Activated CD4-positive, alpha-beta T cell treated with anti-CD3 and anti-CD28 coated beads for 36 hours (primary cell): ENCODE data around the gene AFAP1. TPM values are rescaled to one million over a fixed set of nuclear protein-coding genes. Genes with fewer than 3 reads are reported as not detected.

Source experiments
- ATAC-seq: fragments of 200-7000 bp; cut with Tn5 transposase; one replicate; pipeline ENCODE4 v1.10.0; 2021; ENCODE audit warnings: mild to moderate bottlenecking, moderate library complexity
- CTCF ChIA-PET: fragments of 350-600 bp; sonication (Branson Sonifier 250); formaldehyde crosslinking; loops from one replicate; lab custom pipeline; 2021; ENCODE audit warnings: antibody characterized with exemption; lab: Charles Lee
- POLR2A ChIA-PET: fragments of 350-600 bp; sonication (Branson Sonifier 250); formaldehyde crosslinking; loops from one replicate; lab custom pipeline; 2021; ENCODE audit warnings: antibody characterized with exemption, inconsistent platforms; lab: Charles Lee
- DNase-seq: peaks from one replicate; pipeline ENCODE4 v3.0.0-alpha.2; 2020
- H3K27ac Mint-ChIP-seq: one replicate; pipeline ENCODE4 v1.8.0; 2021; ENCODE audit warnings: mixed read lengths
- H3K27me3 Mint-ChIP-seq: one replicate; pipeline ENCODE4 v1.8.0; 2021; ENCODE audit warnings: mixed read lengths
- H3K36me3 Mint-ChIP-seq: one replicate; pipeline ENCODE4 v1.8.0; 2021; ENCODE audit warnings: low read depth, mixed read lengths
- H3K4me1 Mint-ChIP-seq: one replicate; pipeline ENCODE4 v1.8.0; 2021; ENCODE audit warnings: mixed read lengths
- H3K4me3 Mint-ChIP-seq: one replicate; pipeline ENCODE4 v1.8.0; 2021; ENCODE audit warnings: mild to moderate bottlenecking, moderate library complexity, mixed read lengths
- H3K9me3 Mint-ChIP-seq: one replicate; pipeline ENCODE4 v1.8.0; 2021; ENCODE audit warnings: low read depth, mixed read lengths
- intact Hi-C, 2 experiments: fragments of 100-400 bp; cut with DNase I in 1 of 2; cut with micrococcal nuclease in 1 of 2; formaldehyde crosslinking; loops; one replicate each; pipeline versions ENCODE4 v1.14.2 to v1.15.1; 2022 to 2024; cut with DNase I, micrococcal nuclease
- total RNA-seq, 2 experiments: library from RNA; stranded (reverse); gene quantifications; one replicate each; pipeline ENCODE4 v1.2.3, GENCODE V29; 2021

AFAP1 gene
- total RNA-seq, 2 experiments from 2014 or later, result 27.1 to 27.2 TPM

DNA sequence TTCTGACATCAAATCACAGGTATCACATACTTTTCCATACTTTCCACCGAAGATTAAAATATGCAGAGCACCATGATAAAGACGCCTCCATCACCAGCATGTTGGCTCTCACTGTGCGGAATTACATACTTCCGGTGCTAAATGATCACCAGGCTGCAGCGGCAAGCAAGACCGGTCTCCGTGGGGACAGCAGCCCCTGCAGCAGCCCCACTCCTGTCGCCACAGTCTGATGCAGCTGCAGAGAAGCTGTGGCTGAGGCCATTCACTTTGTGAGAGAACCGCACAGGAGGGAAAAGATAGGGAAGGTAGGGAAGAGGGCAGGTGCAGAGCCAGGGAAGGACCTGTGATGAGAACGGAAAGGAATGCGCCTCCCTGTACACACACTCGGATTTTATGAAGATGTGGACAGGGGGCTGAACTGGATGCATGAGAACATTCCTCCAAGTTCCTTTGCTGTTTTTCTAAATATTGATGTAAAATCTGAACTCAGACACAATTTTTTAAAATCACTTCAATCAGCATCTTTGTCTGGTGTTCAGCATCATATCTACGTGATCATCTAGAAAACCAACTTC lies 38.3 kb downstream of the AFAP1 start:
- peaks cover 38% of the 10 kb centered on the region for H3K4me1 Mint-ChIP-seq
- intact Hi-C loops, result no loop called here
- H3K36me3 Mint-ChIP-seq, result no peaks in the 10 kb centered on the region
- H3K27ac Mint-ChIP-seq, result no peak overlapping the region
- H3K9me3 Mint-ChIP-seq, result no peaks in the 10 kb centered on the region
- ChIA-PET POLR2A (no interaction called here), CTCF (interaction anchor here (0.8 kb wide), 1 partner anchor 26 kb away, joined by 3 read pairs; no protein-coding TSS in a partner anchor)
- no peak for ATAC-seq
- DNase-seq, result no peak
- H3K27me3 Mint-ChIP-seq, result peaks cover 3% of the 10 kb centered on the region
- no peak overlapping the region for H3K4me3 Mint-ChIP-seq

DNA sequence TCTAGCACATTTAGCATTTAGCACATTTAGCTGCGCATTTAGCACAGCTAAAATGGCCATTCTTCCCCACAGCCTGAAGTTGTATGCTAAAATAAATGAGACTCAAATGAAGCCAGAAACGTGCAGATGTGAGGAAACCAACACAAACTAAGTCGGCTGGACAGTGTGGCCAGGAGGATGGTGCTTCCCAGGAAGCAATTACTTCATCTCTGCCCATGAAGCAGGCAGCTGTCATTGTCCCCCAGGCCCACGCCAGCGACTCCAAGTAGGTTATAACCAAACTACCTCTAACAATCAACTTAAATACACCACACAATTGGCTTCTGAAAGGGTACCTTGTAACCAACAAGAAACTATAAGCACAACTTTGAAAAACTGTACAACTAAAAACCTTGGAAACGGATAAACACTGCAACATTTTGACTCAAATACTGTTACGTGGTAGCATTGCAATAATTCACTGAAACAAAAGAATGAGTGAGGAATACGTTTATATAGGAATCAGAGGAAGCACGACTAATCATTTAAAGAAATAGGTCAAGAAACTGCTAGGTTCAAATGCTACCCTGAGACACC lies 39.2 kb downstream of the AFAP1 start:
- POLR2A ChIA-PET, result no interaction called here

DNA sequence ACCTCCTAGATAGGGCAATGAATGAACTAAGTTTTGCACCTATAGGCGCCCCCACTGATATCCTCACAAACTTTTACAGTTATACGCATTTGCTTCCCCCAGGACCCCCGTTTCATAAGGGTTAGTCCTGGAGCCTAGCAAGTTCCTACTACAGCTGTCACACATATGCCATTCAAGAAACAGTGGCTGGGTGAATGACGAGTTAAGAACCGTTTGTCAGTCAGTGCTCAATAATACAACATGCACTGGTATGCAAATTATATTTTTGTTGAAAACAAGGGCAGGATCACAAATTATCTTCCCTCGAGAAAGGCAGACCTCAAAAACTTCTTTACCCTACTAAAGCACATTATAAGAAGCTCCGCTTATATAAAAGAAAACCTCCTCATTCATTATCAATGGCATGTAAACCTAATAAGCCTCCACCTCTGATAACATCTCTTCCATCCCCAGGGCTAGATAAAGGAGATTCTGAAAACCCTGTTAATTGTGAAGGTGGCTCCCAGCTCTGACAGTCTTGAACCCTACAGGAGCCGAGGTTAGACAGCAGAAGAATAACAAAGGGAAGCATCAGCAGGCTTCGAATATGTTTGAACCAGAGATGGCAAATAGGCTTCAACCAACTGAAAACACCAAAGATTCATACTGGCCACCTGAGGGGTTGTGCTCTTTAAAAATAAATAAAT lies 40.3 kb downstream of the AFAP1 start:
- no peak for ATAC-seq
- Mint-ChIP-seq H3K4me3 (no peak overlapping the region), H3K9me3 (no peaks in the 10 kb centered on the region), H3K36me3 (peaks cover under 1% of the 10 kb centered on the region), H3K27me3 (peaks cover 3% of the 10 kb centered on the region), H3K27ac (no peak overlapping the region), H3K4me1 (peaks cover 31% of the 10 kb centered on the region)
- intact Hi-C loops, result no loop called here
- CTCF ChIA-PET, result interaction anchor here (1.0 kb wide), 1 partner anchor 9 kb away, joined by 3 read pairs; no protein-coding TSS in a partner anchor
- POLR2A ChIA-PET, result no interaction called here
- no peak for DNase-seq

More for the DNA sequence above, 39.2 kb downstream of the AFAP1 start:
- Mint-ChIP-seq H3K9me3 (no peaks in the 10 kb centered on the region), H3K27ac (no peak overlapping the region), H3K36me3 (no peaks in the 10 kb centered on the region), H3K4me3 (no peak overlapping the region), H3K27me3 (peaks cover 3% of the 10 kb centered on the region), H3K4me1 (peaks cover 34% of the 10 kb centered on the region)
- DNase-seq (no peak), ATAC-seq (no peak)
- intact Hi-C loops, result no loop called here
- CTCF ChIA-PET, result no interaction called here

DNA sequence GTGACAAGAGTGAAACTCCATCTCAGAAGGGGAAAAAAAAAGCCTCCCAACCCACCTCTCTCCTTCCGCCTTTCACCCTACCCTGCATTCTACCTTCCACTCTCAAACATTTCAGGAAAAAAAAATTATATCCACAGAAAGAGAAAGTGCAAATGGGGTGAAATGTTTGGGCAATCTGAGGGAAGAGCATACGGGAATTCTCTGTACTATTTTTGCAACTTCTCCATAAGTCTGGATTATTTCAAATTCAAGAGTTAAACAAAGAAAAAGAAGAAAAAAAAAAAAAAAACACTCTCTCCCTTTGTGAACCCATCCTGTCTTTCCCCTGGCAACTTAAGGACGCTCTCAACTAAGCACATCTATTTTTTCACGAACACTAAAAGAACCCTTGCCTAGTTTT lies 41.3 kb downstream of the AFAP1 start:
- ChIA-PET POLR2A (no interaction called here), CTCF (no interaction called here)
- Mint-ChIP-seq H3K4me1 (peaks cover 28% of the 10 kb centered on the region), H3K27me3 (peaks cover 3% of the 10 kb centered on the region), H3K27ac (no peak overlapping the region), H3K9me3 (no peaks in the 10 kb centered on the region), H3K36me3 (peaks cover 2% of the 10 kb centered on the region), H3K4me3 (no peak overlapping the region)
- ATAC-seq (no peak), DNase-seq (no peak)
- intact Hi-C loops, result no loop called here

DNA sequence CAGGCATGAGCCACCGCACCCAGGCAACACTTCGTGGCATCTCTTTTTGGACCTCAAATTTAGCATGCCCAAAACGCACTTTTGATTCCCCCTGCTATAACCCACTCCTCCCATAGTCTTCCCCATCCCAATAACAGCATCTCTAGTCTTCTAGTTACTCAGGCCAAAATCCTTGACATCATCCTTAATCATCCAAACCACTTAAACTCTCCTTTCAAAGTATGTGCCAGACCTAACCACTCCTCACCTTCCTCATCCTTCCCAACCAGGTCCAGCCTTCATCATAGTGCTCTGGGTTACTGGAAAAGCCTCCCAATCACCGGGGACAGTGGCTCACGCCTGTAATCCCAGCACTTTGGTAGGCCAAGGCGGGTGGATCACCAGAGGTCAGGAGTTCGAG lies 41.9 kb downstream of the AFAP1 start:
- intact Hi-C loops, result no loop called here
- ChIA-PET CTCF (no interaction called here), POLR2A (no interaction called here)
- Mint-ChIP-seq H3K9me3 (no peaks in the 10 kb centered on the region), H3K36me3 (peaks cover 2% of the 10 kb centered on the region), H3K27me3 (peaks cover 3% of the 10 kb centered on the region), H3K27ac (no peak overlapping the region), H3K4me3 (no peak overlapping the region), H3K4me1 (peaks cover 23% of the 10 kb centered on the region)
- ATAC-seq, result no peak
- no peak for DNase-seq

DNA sequence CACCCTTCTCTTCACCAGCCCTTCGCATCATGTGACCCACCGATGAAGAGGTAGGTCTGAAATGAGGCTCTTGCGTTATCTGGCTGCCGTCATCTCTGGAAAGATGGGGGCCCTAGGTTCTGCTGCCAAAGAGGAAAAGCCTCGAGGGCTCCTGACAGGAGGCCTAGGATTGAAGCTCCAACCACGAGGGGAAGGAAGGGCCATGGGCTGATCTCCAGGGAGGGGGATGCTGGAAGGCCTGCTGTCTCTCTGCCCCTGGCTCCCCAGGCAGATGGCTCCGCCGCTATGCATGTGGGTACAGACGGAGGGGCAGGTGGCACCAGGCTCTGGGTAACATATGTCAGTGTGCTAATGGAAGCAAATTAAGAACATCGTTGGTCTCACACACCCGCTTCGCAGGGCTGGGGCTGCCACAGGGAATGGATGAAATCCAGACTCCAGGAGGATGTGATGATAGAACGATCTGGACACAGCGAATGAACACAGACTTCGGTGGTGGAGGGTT lies 44.9 kb downstream of the AFAP1 start:
- Mint-ChIP-seq H3K27me3 (no peaks in the 10 kb centered on the region), H3K27ac (no peak overlapping the region), H3K4me1 (peaks cover 12% of the 10 kb centered on the region), H3K36me3 (peaks cover 2% of the 10 kb centered on the region), H3K9me3 (peaks cover 5% of the 10 kb centered on the region), H3K4me3 (no peak overlapping the region)
- no peak for DNase-seq
- no peak for ATAC-seq
- CTCF ChIA-PET, result no interaction called here
- intact Hi-C loops, result no loop called here
- POLR2A ChIA-PET, result no interaction called here

DNA sequence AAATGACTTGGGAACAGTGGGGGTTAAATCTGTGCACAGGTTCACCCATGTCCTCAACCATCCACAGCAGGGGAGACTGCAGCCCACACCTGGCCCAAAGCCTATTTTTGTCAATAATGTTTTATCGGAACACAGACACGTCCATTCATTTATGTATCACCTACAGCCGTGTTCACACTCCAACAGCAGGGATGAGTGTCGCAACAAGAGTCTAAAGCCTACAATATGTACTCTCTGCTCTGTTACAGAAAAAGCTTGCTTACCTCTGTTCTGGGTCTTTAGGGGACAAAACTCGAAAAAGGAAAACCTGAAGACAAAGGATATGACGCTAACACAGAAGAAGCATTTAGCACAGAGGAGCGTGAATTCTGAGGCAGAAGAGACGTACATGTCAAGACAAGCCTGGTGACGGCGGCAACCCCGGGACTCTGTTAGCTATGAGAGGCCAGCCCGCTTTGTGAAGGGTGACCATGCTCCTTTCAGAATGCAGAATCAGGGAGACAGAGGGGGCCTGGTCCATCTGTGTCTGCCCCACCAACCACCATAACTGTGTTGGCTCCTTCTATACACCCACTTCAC lies 45.5 kb downstream of the AFAP1 start:
- H3K27ac Mint-ChIP-seq, result no peak overlapping the region
- peaks cover 2% of the 10 kb centered on the region for H3K36me3 Mint-ChIP-seq
- CTCF ChIA-PET, result no interaction called here
- peaks cover 12% of the 10 kb centered on the region for H3K4me1 Mint-ChIP-seq
- ATAC-seq, result no peak
- no peak overlapping the region for H3K4me3 Mint-ChIP-seq
- intact Hi-C loops, result no loop called here
- POLR2A ChIA-PET, result no interaction called here
- no peaks in the 10 kb centered on the region for H3K27me3 Mint-ChIP-seq
- H3K9me3 Mint-ChIP-seq, result peaks cover 6% of the 10 kb centered on the region
- no peak for DNase-seq

DNA sequence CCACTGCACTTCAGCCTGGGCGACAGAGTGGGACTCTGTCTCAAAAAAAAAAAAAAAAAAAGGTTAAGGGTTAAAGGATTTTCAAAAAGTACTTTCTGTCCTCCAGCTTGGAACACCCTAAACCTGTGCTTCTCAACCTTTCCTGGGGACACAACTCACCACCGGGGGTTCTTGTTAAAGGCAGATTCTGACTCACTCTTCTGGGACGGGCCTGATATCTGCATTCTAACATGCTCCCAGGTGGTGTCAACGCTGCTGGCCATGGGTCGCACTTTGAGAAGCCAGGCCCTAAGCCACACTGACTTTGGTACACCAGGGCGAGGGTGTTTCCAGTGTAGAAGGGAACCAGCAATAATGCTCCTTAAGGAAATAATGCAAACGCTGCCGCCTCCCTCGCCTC lies 46.1 kb downstream of the AFAP1 start:
- Mint-ChIP-seq H3K9me3 (peaks cover 6% of the 10 kb centered on the region), H3K27me3 (no peaks in the 10 kb centered on the region), H3K36me3 (peaks cover 2% of the 10 kb centered on the region), H3K4me1 (peaks cover 12% of the 10 kb centered on the region), H3K27ac (no peak overlapping the region), H3K4me3 (no peak overlapping the region)
- intact Hi-C loops, result no loop called here
- ATAC-seq (no peak), DNase-seq (no peak)
- POLR2A ChIA-PET, result no interaction called here
- CTCF ChIA-PET, result no interaction called here

DNA sequence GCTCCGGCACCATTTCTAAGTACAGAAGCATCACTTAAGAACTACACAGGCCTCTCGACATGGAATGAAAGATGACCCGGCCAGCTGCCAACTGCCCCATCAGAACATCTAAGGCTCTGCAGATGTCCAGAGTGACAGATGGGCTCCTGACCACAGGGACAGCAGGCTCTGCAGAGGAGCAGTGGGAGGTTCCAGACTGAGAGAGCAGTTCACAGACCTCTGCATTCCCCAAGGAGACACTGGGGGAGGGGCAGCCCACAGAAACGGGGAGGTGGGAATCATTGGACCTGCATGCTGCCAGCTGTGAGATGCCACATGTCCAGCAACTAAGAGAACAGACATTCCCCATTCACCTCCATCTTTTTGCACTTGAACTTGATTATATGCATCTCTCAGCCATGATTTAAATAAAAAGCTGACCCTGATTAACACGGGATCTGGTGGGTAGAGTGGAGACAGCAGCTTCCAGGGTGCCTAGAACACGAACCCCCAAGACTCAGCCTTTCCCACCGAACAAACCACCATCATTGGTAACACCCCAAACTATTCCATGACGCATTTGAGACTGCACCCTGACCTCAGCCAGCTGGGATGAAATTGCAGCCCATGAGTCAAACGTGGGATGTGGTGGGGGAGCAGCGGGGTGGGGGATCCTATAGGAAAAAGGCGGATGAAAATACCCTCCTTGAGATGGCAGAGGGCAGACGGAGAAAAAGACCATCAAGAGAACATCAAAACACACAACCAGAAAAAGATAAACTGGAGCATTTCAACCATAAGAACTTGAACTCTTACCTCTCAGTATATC lies 47.2 kb downstream of the AFAP1 start:
- H3K4me1 Mint-ChIP-seq, result peaks cover 14% of the 10 kb centered on the region
- H3K4me3 Mint-ChIP-seq, result no peak overlapping the region
- intact Hi-C loops, result no loop called here
- peaks cover 7% of the 10 kb centered on the region for H3K36me3 Mint-ChIP-seq
- POLR2A ChIA-PET, result no interaction called here
- H3K27me3 Mint-ChIP-seq, result no peaks in the 10 kb centered on the region
- peaks cover 11% of the 10 kb centered on the region for H3K9me3 Mint-ChIP-seq
- H3K27ac Mint-ChIP-seq, result no peak overlapping the region
- DNase-seq (no peak), ATAC-seq (no peak)
- CTCF ChIA-PET, result no interaction called here

DNA sequence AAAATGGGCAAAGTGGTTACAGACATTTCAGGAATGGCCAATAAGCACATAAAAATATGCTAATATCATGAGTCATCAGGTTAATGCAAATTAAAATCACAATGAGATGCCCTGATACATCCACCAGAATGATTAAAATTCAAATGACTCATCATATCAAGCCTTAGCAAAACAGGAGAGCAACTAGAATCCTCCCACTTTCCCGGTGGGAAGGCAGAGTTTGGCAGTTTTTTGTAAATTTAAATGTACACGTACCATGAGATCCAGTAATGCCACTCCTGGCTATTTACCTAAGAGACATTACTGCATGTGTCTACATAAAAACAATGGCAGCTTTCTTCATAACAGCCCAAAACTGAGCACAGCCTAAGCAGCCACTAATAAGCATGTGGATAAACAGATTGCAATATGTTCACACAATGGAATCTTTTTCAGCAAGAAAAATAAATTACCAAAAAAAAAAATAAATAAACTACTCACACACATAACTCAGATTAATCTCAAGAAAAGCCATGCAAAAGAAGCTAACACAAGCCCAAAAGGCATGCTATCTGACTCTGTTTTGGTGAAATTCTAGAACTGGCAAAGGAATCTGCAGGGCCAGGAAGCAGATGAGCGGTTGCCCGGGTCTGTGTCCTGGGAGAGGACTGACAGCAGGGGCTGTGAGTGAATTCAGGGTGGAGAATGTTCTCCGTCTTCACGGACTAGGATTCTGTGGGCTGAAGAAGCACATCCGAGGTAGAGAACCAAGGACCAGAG lies 48.8 kb downstream of the AFAP1 start:
- Mint-ChIP-seq H3K36me3 (peaks cover 7% of the 10 kb centered on the region), H3K9me3 (peaks cover 11% of the 10 kb centered on the region), H3K27me3 (peaks cover 2% of the 10 kb centered on the region), H3K4me3 (no peak overlapping the region), H3K4me1 (peaks cover 17% of the 10 kb centered on the region), H3K27ac (no peak overlapping the region)
- ATAC-seq, result no peak
- intact Hi-C loops, result no loop called here
- ChIA-PET POLR2A (interaction anchor here (0.6 to 0.7 kb wide), 2 partner anchors 14 to 550 kb away, joined by 3 to 8 read pairs; no protein-coding TSS in a partner anchor), CTCF (interaction anchor here (0.6 to 0.8 kb wide), 2 partner anchors 46 to 526 kb away, joined by 3 read pairs; no protein-coding TSS in a partner anchor)
- no peak for DNase-seq
